Astrocyte (in vitro differentiated cells and primary cell): Measurements from ENCODE around the gene PROSER3. TPM values are rescaled to one million over a fixed set of nuclear protein-coding genes. Genes with fewer than 3 reads are reported as not detected.
"Not testable (repeated sequence)": the region's sequence is repeated elsewhere in the genome, so short reads cannot be mapped to it uniquely, and the experiment has no call there.

ENCODE experiments used
- DNase-seq: peaks from one replicate; pipeline ENCODE4 v3.0.0-alpha.2; 2010; ENCODE audit warnings: low read depth
- FAIRE-seq: peaks from 2 replicates; lab custom pipeline; 2011; peaks lifted over from hg19 to GRCh38; lab: Jason Lieb, UNC
- H2AFZ ChIP-seq: 2 replicates; pipeline ENCODE4 v1.6.0; 2012; ENCODE audit warnings: low read depth, low read length, inconsistent platforms
- H3K27ac ChIP-seq: 2 replicates; pipeline ENCODE4 v1.5.1; 2011; ENCODE audit warnings: low read depth, low read length, inconsistent platforms
- H3K27me3 ChIP-seq: 2 replicates; pipeline ENCODE4 v1.6.0; 2011; ENCODE audit warnings: low read length, inconsistent platforms; ENCODE audit not compliant: insufficient read depth
- H3K36me3 ChIP-seq: 2 replicates; pipeline ENCODE4 v1.5.1; 2011; ENCODE audit warnings: low read length, inconsistent platforms; ENCODE audit not compliant: insufficient read depth
- H3K4me1 ChIP-seq: 2 replicates; pipeline ENCODE4 v1.5.1; 2011; ENCODE audit warnings: low read length, inconsistent platforms; ENCODE audit not compliant: insufficient read depth
- H3K4me2 ChIP-seq: 2 replicates; pipeline ENCODE4 v1.6.0; 2012; ENCODE audit warnings: low read length, inconsistent platforms
- H3K4me3 ChIP-seq: 2 replicates; pipeline ENCODE4 v1.5.1; 2011; ENCODE audit warnings: low read depth, mild to moderate bottlenecking, low read length, inconsistent platforms; ENCODE audit not compliant: insufficient read depth
- H3K79me2 ChIP-seq: 2 replicates; pipeline ENCODE4 v1.6.0; 2012; ENCODE audit warnings: mild to moderate bottlenecking, low read length, inconsistent platforms; ENCODE audit not compliant: insufficient read depth
- H3K9ac ChIP-seq: 2 replicates; pipeline ENCODE4 v1.6.0; 2012; ENCODE audit warnings: mild to moderate bottlenecking, low read length, inconsistent platforms
- H3K9me3 ChIP-seq: 2 replicates; pipeline ENCODE4 v1.5.1; 2012; ENCODE audit warnings: low read depth, mild to moderate bottlenecking, low read length, inconsistent platforms; ENCODE audit not compliant: insufficient read depth
- H4K20me1 ChIP-seq: 2 replicates; pipeline ENCODE4 v1.6.0; 2012; ENCODE audit warnings: low read length, inconsistent platforms; ENCODE audit not compliant: insufficient read depth
- H3K27ac Mint-ChIP-seq: one replicate; pipeline ENCODE4 v1.8.0; 2021; ENCODE audit warnings: mild to moderate bottlenecking, mixed read lengths; ENCODE audit not compliant: unreplicated experiment
- H3K27me3 Mint-ChIP-seq: one replicate; pipeline ENCODE4 v1.8.0; 2021; ENCODE audit warnings: low read depth, mixed read lengths; ENCODE audit not compliant: unreplicated experiment
- H3K36me3 Mint-ChIP-seq: one replicate; pipeline ENCODE4 v1.8.0; 2021; ENCODE audit warnings: low read depth, mixed read lengths; ENCODE audit not compliant: unreplicated experiment
- H3K4me1 Mint-ChIP-seq: one replicate; pipeline ENCODE4 v1.8.0; 2021; ENCODE audit warnings: low read depth, mixed read lengths; ENCODE audit not compliant: unreplicated experiment
- H3K4me3 Mint-ChIP-seq: one replicate; pipeline ENCODE4 v1.8.0; 2021; ENCODE audit warnings: mild to moderate bottlenecking, moderate library complexity, mixed read lengths; ENCODE audit not compliant: unreplicated experiment
- H3K9me3 Mint-ChIP-seq: one replicate; pipeline ENCODE4 v1.8.0; 2021; ENCODE audit warnings: mild to moderate bottlenecking, mixed read lengths; ENCODE audit not compliant: unreplicated experiment
- EZH2 ChIP-seq: IDR thresholded peaks from 2 replicates; pipeline ENCODE4 v1.6.1; 2012; ENCODE audit warnings: mild to moderate bottlenecking, low read length, inconsistent platforms; ENCODE audit not compliant: insufficient read depth
- total RNA-seq: library from RNA; stranded (reverse); gene quantifications from 2 replicates; pipeline ENCODE4 v1.2.1, GENCODE V29; 2021
- TF ChIP-seq, protein P1 (sequence below): IDR thresholded peaks from 2 replicates; pipeline ENCODE4 v1.5.1; 2011; ENCODE audit warnings: low read depth, mild to moderate bottlenecking, inconsistent platforms, low read length, moderate library complexity; ENCODE audit not compliant: insufficient read depth

The PROSER3 gene
- total RNA-seq, 1 donor from 2014 or later, result 35.6 TPM

DNA sequence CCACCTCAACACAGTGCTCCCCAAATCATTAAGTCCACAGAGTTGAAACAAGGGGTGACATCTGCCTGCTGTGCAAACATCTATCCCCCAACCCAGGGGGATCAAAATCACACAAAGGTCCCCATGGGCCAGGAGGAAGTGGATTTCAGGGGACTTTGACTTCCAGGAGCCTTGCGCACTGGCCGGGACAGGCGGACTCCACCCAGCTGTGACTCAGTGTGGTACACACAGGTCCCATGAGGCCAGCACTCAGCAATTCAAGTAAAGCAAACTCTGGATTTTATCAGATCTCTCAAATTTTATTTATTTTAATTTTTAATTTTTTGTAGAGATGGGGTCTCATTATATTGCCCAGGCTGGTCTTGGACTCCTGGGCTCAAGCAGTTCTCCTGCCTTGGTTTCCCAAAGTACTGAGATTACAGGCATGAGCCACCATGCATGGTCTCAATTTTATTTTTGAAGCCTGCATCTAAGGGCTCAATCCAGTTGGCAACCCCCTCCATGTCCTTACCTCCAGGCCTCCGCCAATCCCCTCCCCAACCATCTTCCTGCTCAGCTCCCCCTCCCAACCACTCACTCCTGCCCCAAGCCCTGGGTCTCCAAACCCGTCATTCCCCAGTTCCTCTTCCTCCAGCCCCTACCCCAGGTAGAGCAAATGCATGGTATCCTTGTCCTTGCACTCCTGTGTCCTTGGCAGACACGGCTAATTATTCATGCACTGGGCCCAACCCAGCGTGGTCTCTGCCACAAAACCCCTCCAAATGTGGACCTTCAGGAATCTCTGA, 35.6 kb downstream of the PROSER3 start:
- H3K4me3 Mint-ChIP-seq, result no peak overlapping the region
- TF ChIP-seq, protein P1, sequence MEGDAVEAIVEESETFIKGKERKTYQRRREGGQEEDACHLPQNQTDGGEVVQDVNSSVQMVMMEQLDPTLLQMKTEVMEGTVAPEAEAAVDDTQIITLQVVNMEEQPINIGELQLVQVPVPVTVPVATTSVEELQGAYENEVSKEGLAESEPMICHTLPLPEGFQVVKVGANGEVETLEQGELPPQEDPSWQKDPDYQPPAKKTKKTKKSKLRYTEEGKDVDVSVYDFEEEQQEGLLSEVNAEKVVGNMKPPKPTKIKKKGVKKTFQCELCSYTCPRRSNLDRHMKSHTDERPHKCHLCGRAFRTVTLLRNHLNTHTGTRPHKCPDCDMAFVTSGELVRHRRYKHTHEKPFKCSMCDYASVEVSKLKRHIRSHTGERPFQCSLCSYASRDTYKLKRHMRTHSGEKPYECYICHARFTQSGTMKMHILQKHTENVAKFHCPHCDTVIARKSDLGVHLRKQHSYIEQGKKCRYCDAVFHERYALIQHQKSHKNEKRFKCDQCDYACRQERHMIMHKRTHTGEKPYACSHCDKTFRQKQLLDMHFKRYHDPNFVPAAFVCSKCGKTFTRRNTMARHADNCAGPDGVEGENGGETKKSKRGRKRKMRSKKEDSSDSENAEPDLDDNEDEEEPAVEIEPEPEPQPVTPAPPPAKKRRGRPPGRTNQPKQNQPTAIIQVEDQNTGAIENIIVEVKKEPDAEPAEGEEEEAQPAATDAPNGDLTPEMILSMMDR, result no peak
- no peak for TF ChIP-seq EZH2
- no peaks in the 10 kb centered on the region for H3K9me3 Mint-ChIP-seq
- H3K27me3 Mint-ChIP-seq, result peaks cover 42% of the 10 kb centered on the region
- H3K4me3 ChIP-seq, result no peak overlapping the region
- H4K20me1 ChIP-seq, result no peaks in the 10 kb centered on the region
- no peaks in the 10 kb centered on the region for H3K4me1 Mint-ChIP-seq
- H3K36me3 ChIP-seq, result no peaks in the 10 kb centered on the region
- H3K9me3 ChIP-seq, result no peaks in the 10 kb centered on the region
- no peak overlapping the region for H2AFZ ChIP-seq
- H3K27ac ChIP-seq, result no peak overlapping the region
- no peak overlapping the region for H3K9ac ChIP-seq
- H3K4me1 ChIP-seq, result no peaks in the 10 kb centered on the region
- H3K79me2 ChIP-seq, result no peaks in the 10 kb centered on the region
- no peak for FAIRE-seq
- H3K36me3 Mint-ChIP-seq, result no peaks in the 10 kb centered on the region
- H3K27ac Mint-ChIP-seq, result no peak overlapping the region
- H3K27me3 ChIP-seq, result peaks cover 17% of the 10 kb centered on the region
- no peak for DNase-seq
- H3K4me2 ChIP-seq, result no peak overlapping the region

DNA sequence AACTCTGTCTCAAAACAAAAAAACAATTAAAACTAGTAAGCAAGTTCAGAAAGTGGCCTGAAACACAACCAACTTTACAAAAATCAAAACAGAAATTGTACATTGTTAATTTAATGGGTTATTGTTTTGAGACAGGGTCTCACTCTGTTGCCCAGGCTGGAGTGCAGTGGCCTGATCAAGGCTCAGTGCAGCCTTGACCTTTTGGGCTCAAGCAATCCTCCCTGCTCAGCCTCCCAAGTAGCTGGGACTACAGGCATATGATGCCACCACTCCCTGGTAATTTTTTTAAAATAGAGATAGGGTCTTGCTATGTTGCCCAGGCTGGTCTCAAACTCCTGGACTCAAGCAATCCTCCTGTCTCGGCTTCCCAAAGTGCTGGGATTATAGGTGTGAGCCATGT, 37.6 kb downstream of the PROSER3 start:
- H3K27me3 Mint-ChIP-seq, result peaks cover 47% of the 10 kb centered on the region
- H3K9ac ChIP-seq, H3K27ac ChIP-seq, H3K4me3 ChIP-seq, H2AFZ ChIP-seq, H3K4me2 ChIP-seq, DNase-seq, FAIRE-seq, H3K9me3 Mint-ChIP-seq, H3K79me2 ChIP-seq, H4K20me1 ChIP-seq, H3K4me3 Mint-ChIP-seq, H3K36me3 Mint-ChIP-seq, H3K36me3 ChIP-seq, H3K4me1 Mint-ChIP-seq, H3K4me1 ChIP-seq, H3K9me3 ChIP-seq, H3K27ac Mint-ChIP-seq: not testable (repeated sequence)
- peaks cover 17% of the 10 kb centered on the region for H3K27me3 ChIP-seq

DNA sequence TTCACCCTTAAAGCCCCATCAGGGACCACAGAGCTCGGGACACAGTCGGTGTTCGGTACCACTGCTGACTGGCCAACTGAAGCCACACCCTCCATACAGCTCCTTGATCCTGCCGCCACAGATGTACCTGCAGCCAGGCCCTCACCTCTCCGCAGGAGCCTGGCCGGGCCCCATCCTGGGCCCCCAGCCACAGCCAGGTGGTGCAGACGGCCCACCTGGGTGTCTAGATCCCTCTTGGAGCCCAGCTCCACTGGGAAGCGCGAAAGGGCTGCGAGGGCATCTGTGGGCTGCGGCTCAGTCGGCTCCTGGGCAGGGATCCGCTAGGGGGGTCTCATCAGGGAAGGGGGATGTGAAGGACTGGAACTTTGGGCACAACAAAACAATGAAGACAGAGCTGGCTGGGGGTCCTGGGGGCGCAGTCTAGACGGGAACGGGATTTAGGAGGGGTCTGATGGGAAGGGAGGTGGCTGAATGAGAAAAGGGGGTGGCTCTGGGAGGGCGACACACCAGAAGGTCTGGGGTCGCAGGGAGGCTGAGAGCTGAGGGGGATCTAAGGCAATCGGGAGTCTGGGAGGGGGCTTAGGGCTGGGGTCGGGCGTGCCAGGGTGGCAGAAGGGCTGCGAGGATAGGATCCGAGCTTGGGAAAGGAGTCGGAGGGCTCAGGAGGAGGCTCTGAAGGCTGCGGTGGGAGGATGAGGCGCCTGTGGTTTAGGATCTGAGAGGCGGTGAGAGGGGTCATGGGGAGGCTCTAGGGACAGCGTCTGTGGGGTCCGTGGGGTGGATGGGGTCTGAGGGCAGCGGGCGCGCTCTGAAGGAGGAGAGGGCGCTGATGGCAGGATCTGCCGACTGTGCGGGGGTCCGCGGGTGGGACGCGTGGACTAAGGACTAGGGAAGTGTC, 38.9 kb downstream of the PROSER3 start:
- Histone ChIP-seq H3K4me2 (no peak overlapping the region), H3K36me3 (no peaks in the 10 kb centered on the region), H4K20me1 (no peaks in the 10 kb centered on the region), H3K9me3 (no peaks in the 10 kb centered on the region), H3K27ac (no peak overlapping the region), H2AFZ (no peak overlapping the region), H3K27me3 (peaks cover 17% of the 10 kb centered on the region), H3K9ac (no peak overlapping the region), H3K4me3 (no peak overlapping the region), H3K4me1 (no peaks in the 10 kb centered on the region), H3K79me2 (no peaks in the 10 kb centered on the region)
- H3K4me3 Mint-ChIP-seq, result no peak overlapping the region
- H3K4me1 Mint-ChIP-seq, result no peaks in the 10 kb centered on the region
- H3K36me3 Mint-ChIP-seq, result no peaks in the 10 kb centered on the region
- H3K27me3 Mint-ChIP-seq, result peaks cover 49% of the 10 kb centered on the region
- TF ChIP-seq, protein P1, result no peak
- TF ChIP-seq EZH2, result no peak
- H3K27ac Mint-ChIP-seq, result no peak overlapping the region
- no peak for FAIRE-seq
- no peak for DNase-seq
- H3K9me3 Mint-ChIP-seq, result peaks cover 4% of the 10 kb centered on the region
